OCI-LY1 (cell line): ENCODE measurements around the gene ATP2B2.

Source experiments
- H2AFZ ChIP-seq: fragments of 200-600 bp; sonication (generic), shearing (Covaris generic); 2 replicates; pipeline ENCODE4 v1.6.0; 2014; ENCODE audit warnings: antibody characterized with exemption, mild to moderate bottlenecking, low read length
- H3F3A ChIP-seq: fragments of 200-600 bp; sonication (generic), shearing (Covaris generic); 2 replicates; pipeline ENCODE4 v1.6.0; 2014; ENCODE audit warnings: mild to moderate bottlenecking, antibody characterized with exemption, low read length, moderate library complexity; ENCODE audit not compliant: insufficient read depth
- H3K27ac ChIP-seq: fragments of 200-600 bp; sonication (generic); 2 replicates; pipeline ENCODE4 v1.5.1; 2014; ENCODE audit warnings: low read length, mixed run types, mild to moderate bottlenecking, low read depth; ENCODE audit not compliant: poor library complexity, severe bottlenecking
- H3K27me3 ChIP-seq: fragments of 200-600 bp; sonication (generic); 2 replicates; pipeline ENCODE4 v1.6.0; 2014; ENCODE audit warnings: antibody characterized with exemption, mild to moderate bottlenecking, low read length, moderate library complexity; ENCODE audit not compliant: insufficient read depth
- H3K36me3 ChIP-seq: fragments of 200-600 bp; sonication (generic); 2 replicates; pipeline ENCODE4 v1.6.1; 2014; ENCODE audit warnings: mild to moderate bottlenecking, antibody characterized with exemption, low read length, moderate library complexity, mixed read lengths; ENCODE audit not compliant: insufficient read depth
- H3K4me1 ChIP-seq: fragments of 200-600 bp; sonication (generic); 2 replicates; pipeline ENCODE4 v1.5.1; 2014; ENCODE audit warnings: mild to moderate bottlenecking, low read length, moderate library complexity; ENCODE audit not compliant: insufficient read depth, severe bottlenecking
- H3K4me2 ChIP-seq: fragments of 200-600 bp; sonication (generic), shearing (Covaris generic); 2 replicates; pipeline ENCODE4 v1.6.1; 2014; ENCODE audit warnings: low read length
- H3K4me3 ChIP-seq: fragments of 200-600 bp; sonication (generic); 2 replicates; pipeline ENCODE4 v1.5.1; 2014; ENCODE audit warnings: low read length, low read depth, mild to moderate bottlenecking, mixed read lengths; ENCODE audit not compliant: poor library complexity, severe bottlenecking
- H3K79me2 ChIP-seq: fragments of 200-600 bp; shearing (Covaris generic); 2 replicates; pipeline ENCODE4 v1.6.1; 2016; ENCODE audit warnings: mixed run types, low read length, mixed read lengths; ENCODE audit not compliant: insufficient read depth
- H3K9ac ChIP-seq: fragments of 200-600 bp; sonication (generic), shearing (Covaris generic); 2 replicates; pipeline ENCODE4 v1.6.1; 2014; ENCODE audit warnings: mild to moderate bottlenecking, low read length, mixed read lengths
- H3K9me2 ChIP-seq: fragments of 200-600 bp; sonication (generic), shearing (Covaris generic); 2 replicates; pipeline ENCODE4 v1.6.1; 2014; ENCODE audit warnings: low read depth, mild to moderate bottlenecking, low read length, mixed read lengths
- H3K9me3 ChIP-seq: fragments of 200-600 bp; shearing (Covaris generic); 2 replicates; pipeline ENCODE4 v1.6.1; 2014; ENCODE audit warnings: low read length, mixed read lengths
- H4K20me1 ChIP-seq: fragments of 200-600 bp; sonication (generic), shearing (Covaris generic); 2 replicates; pipeline ENCODE4 v1.6.0; 2016; ENCODE audit warnings: mild to moderate bottlenecking, low read length; ENCODE audit not compliant: insufficient read depth
- CTCF ChIP-seq: fragments of 200-600 bp; sonication (generic), shearing (Covaris generic); IDR thresholded peaks from 2 replicates; pipeline ENCODE4 v1.5.1; 2017; ENCODE audit warnings: mild to moderate bottlenecking, antibody characterized with exemption, low read length, moderate library complexity, mixed read lengths
- EZH2 ChIP-seq: fragments of 200-600 bp; sonication (generic), shearing (Covaris generic); IDR thresholded peaks from 2 replicates; pipeline ENCODE4 v1.8.0; 2017; ENCODE audit warnings: borderline replicate concordance, mixed run types, mild to moderate bottlenecking, antibody characterized with exemption, low read length, moderate library complexity, mixed read lengths

The ATP2B2 gene

GRCh38 chr3:10450494-10451440 is 54.6 kb downstream of the ATP2B2 start:
- H2AFZ ChIP-seq: no peak overlapping the region
- H3K4me1 ChIP-seq: no peaks in the 10 kb centered on the region
- no peaks in the 10 kb centered on the region for H3K36me3 ChIP-seq
- TF ChIP-seq EZH2: no peak
- no peak for TF ChIP-seq CTCF
- no peak overlapping the region for H3K9ac ChIP-seq
- H3K9me3 ChIP-seq: no peaks in the 10 kb centered on the region
- no peak overlapping the region for H3K4me3 ChIP-seq
- H3K79me2 ChIP-seq: no peaks in the 10 kb centered on the region
- no peaks in the 10 kb centered on the region for H4K20me1 ChIP-seq
- H3F3A ChIP-seq: no peaks in the 10 kb centered on the region
- 0 out of 2 replicates have a peak, but pooled peaks cover 5% of the 10 kb centered on the region for H3K27me3 ChIP-seq
- no peak overlapping the region for H3K27ac ChIP-seq
- H3K4me2 ChIP-seq: no peak overlapping the region
- H3K9me2 ChIP-seq: no peaks in the 10 kb centered on the region

GRCh38 chr3:10449436-10449835 is 56.0 kb downstream of the ATP2B2 start:
- H3K9me3 ChIP-seq: no peaks in the 10 kb centered on the region
- no peak overlapping the region for H2AFZ ChIP-seq
- no peaks in the 10 kb centered on the region for H4K20me1 ChIP-seq
- no peaks in the 10 kb centered on the region for H3K4me1 ChIP-seq
- no peaks in the 10 kb centered on the region for H3F3A ChIP-seq
- TF ChIP-seq EZH2: no peak
- no peak for TF ChIP-seq CTCF
- H3K27ac ChIP-seq: no peak overlapping the region
- H3K4me2 ChIP-seq: no peak overlapping the region
- no peak overlapping the region for H3K9ac ChIP-seq
- H3K79me2 ChIP-seq: no peaks in the 10 kb centered on the region
- 0 out of 2 replicates have a peak, but pooled peaks cover 5% of the 10 kb centered on the region for H3K27me3 ChIP-seq
- H3K4me3 ChIP-seq: no peak overlapping the region
- no peaks in the 10 kb centered on the region for H3K36me3 ChIP-seq
- no peaks in the 10 kb centered on the region for H3K9me2 ChIP-seq

- TF ChIP-seq EZH2: no peak
- no peak for TF ChIP-seq CTCF
- H3K4me2 ChIP-seq: no peak overlapping the region
- no peaks in the 10 kb centered on the region for H4K20me1 ChIP-seq
- H3F3A ChIP-seq: no peaks in the 10 kb centered on the region
- H3K27me3 ChIP-seq: 0 out of 2 replicates have a peak, but pooled peaks cover 5% of the 10 kb centered on the region
- no peak overlapping the region for H3K9ac ChIP-seq
- no peak overlapping the region for H3K27ac ChIP-seq
- no peaks in the 10 kb centered on the region for H3K9me2 ChIP-seq
- H3K36me3 ChIP-seq: no peaks in the 10 kb centered on the region
- no peaks in the 10 kb centered on the region for H3K4me1 ChIP-seq
- H3K79me2 ChIP-seq: no peaks in the 10 kb centered on the region
- H3K9me3 ChIP-seq: no peaks in the 10 kb centered on the region
- H3K4me3 ChIP-seq: no peak overlapping the region
- no peak overlapping the region for H2AFZ ChIP-seq
Measured at GRCh38 chr3:10448544-10448943, 56.8 kb downstream of the ATP2B2 start.
